Prostate gland (tissue), 2 donors: ENCODE measurements around the gene ADGRG3. TPM values are rescaled to one million over a fixed set of nuclear protein-coding genes. Genes with fewer than 3 reads are reported as not detected.

ENCODE experiments used
- DNase-seq: peaks from one replicate; pipeline ENCODE4 v3.0.0-alpha.2; 2019; ENCODE audit warnings: low spot score
- H3K27ac ChIP-seq, 2 donors: fragments of 200-600 bp; sonication (generic); 2 replicates each; pipeline ENCODE4 v1.5.1; 2017 to 2019
- H3K27me3 ChIP-seq: fragments of 200-600 bp; sonication (generic); replicated peaks from 2 replicates; pipeline ENCODE4 v1.5.1; 2019; ENCODE audit not compliant: insufficient read depth
- H3K36me3 ChIP-seq, 2 donors: fragments of 200-600 bp; sonication (generic); 1 replicate in 1 of 2; 2 replicates in 1 of 2; pipeline versions ENCODE4 v1.5.1 to v1.8.1; 2017 to 2019
- H3K4me1 ChIP-seq: fragments of 200-600 bp; sonication (generic); replicated peaks from 2 replicates; pipeline ENCODE4 v1.5.1; 2019
- H3K4me3 ChIP-seq, 2 donors: fragments of 200-600 bp; sonication (generic); 2 replicates each; pipeline ENCODE4 v1.5.1; 2017 to 2019
- H3K9me3 ChIP-seq: fragments of 200-600 bp; sonication (generic); 2 replicates; pipeline ENCODE4 v1.5.1; 2017
- POLR2A ChIP-seq: fragments of 450-650 bp; IDR thresholded peaks from one replicate; pipeline ENCODE4 v1.6.1; 2016; ENCODE audit warnings: antibody characterized with exemption, mild to moderate bottlenecking
- POLR2AphosphoS5 ChIP-seq: sonication (generic); formaldehyde crosslinking; IDR thresholded peaks from one replicate; pipeline ENCODE4 v1.6.1; 2017; ENCODE audit warnings: antibody characterized with exemption
- WGBS: methylation state at CpG from one replicate; pipeline ENCODE4 v1.1.5; 2018; 5-methylcytosine and 5-hydroxymethylcytosine counted together
- intact Hi-C: fragments of 100-400 bp; cut with DNase I; formaldehyde crosslinking; loops from one replicate; pipeline ENCODE4 v1.14.2; 2022
- total RNA-seq, 2 donors: library from RNA; depleted of rRNA; stranded (reverse); fragments of >200 nt; gene quantifications; one replicate each; pipeline ENCODE4 v1.1.0, GENCODE V29; 2016
- TF ChIP-seq, protein P1 (sequence below), 4 experiments: fragments of 200-600 bp in 2 of 4; fragments of 450-650 bp in 2 of 4; sonication (generic) in 2 of 4; IDR thresholded peaks; 1 replicate in 3 of 4; 2 replicates in 1 of 4; pipeline ENCODE4 v1.5.1; 2016 to 2019; ENCODE audit warnings: antibody characterized with exemption in 4 of 4, mild to moderate bottlenecking in 2 of 4, moderate library complexity in 2 of 4

The ADGRG3 gene
- total RNA-seq, 2 donors from 2014 or later, result not detected

DNA sequence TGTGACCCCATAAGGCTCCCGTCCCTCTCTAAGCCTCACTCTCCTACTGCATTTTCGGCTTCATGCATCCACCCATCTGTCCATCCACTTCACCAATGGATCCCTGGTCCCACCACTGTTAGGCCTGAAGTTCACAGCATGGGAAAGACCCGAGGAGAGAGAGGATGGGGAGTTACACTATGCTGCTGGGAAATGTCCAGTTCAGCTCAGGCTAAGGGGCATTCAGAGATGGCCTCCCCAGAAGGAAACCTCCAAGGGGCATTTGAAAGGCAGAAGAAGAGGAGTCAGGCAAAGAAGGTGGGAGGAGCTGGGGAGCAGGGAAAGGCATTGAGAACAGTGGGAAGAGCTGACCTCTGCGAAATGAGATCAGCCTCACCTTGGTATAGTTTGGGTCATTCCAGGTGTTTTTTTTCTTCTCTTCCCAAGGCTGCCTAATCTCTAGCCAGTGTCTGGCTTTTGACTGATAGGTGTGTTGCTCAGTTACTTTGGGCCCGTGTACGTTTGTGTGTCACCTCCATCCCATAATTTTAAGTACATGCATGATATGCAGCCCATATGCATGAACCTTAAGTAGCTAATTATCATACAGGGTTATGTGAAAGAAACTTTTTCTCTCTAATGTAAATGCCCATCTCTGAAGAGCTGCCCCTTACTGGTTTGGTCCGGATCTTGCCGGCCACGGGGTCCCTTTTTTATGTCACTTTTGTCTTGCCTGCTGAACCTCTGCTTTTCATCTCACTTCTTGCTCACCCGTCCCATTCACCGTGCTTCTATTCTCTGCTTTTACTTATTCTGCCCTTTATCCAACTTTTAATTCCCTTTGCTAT, 14.9 kb downstream of the ADGRG3 start:
- 94% methylated on average over 11 of the region's 11 CpGs for WGBS
- no peaks in the 10 kb centered on the region for H3K9me3 ChIP-seq
- no peaks in the 10 kb centered on the region for H3K36me3 ChIP-seq
- H3K27ac ChIP-seq, result no peak overlapping the region
- H3K4me3 ChIP-seq, result no peak overlapping the region
- DNase-seq, result no peak
- no peaks in the 10 kb centered on the region for H3K27me3 ChIP-seq
- intact Hi-C loops, result no loop called here
- no peak for TF ChIP-seq POLR2A
- no peak for TF ChIP-seq POLR2AphosphoS5
- TF ChIP-seq, protein P1, sequence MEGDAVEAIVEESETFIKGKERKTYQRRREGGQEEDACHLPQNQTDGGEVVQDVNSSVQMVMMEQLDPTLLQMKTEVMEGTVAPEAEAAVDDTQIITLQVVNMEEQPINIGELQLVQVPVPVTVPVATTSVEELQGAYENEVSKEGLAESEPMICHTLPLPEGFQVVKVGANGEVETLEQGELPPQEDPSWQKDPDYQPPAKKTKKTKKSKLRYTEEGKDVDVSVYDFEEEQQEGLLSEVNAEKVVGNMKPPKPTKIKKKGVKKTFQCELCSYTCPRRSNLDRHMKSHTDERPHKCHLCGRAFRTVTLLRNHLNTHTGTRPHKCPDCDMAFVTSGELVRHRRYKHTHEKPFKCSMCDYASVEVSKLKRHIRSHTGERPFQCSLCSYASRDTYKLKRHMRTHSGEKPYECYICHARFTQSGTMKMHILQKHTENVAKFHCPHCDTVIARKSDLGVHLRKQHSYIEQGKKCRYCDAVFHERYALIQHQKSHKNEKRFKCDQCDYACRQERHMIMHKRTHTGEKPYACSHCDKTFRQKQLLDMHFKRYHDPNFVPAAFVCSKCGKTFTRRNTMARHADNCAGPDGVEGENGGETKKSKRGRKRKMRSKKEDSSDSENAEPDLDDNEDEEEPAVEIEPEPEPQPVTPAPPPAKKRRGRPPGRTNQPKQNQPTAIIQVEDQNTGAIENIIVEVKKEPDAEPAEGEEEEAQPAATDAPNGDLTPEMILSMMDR (IDR thresholded peaks at IDR 0.05), result no peak
- no peaks in the 10 kb centered on the region for H3K4me1 ChIP-seq

DNA sequence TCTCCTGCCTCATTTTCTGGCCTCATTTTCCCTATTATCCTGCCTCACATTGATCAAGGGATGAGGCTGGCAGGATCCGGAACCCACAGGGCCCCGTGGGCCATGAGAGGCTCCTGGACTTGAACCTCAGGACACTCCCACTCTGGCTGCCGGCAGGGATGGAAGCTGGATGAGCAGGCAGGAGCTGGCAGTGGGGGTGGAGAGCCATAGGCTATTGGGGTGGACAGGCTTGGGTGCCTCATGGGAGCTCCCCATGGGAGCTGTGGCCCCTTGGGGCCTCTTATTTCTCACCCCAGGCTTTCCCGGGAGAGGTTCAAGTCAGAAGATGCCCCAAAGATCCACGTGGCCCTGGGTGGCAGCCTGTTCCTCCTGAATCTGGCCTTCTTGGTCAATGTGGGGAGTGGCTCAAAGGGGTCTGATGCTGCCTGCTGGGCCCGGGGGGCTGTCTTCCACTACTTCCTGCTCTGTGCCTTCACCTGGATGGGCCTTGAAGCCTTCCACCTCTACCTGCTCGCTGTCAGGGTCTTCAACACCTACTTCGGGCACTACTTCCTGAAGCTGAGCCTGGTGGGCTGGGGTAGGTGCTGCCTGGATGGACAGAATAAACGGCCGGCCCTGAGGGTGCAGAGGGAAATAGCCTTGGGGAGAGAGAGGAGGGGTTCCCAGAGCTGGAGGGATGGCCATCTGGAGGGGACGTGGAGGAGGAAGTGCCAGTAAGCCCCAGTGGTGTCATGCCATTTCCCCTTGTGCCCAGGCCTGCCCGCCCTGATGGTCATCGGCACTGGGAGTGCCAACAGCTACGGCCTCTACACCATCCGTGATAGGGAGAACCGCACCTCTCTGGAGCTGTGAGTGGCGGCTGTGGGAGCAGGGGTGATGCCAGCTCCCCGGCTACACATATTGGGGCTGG, 15.8 kb downstream of the ADGRG3 start:
- TF ChIP-seq POLR2A, result no peak
- TF ChIP-seq, protein P1 (IDR thresholded peaks at IDR 0.05), result no peak
- no peak for TF ChIP-seq POLR2AphosphoS5
- no peaks in the 10 kb centered on the region for H3K36me3 ChIP-seq
- 88% methylated on average over 18 of the region's 18 CpGs for whole genome bisulfite sequencing
- no peaks in the 10 kb centered on the region for H3K27me3 ChIP-seq
- intact Hi-C loops, result no loop called here
- no peak overlapping the region for H3K4me3 ChIP-seq
- no peak overlapping the region for H3K27ac ChIP-seq
- no peak for DNase-seq
- H3K4me1 ChIP-seq, result no peaks in the 10 kb centered on the region
- no peaks in the 10 kb centered on the region for H3K9me3 ChIP-seq

DNA sequence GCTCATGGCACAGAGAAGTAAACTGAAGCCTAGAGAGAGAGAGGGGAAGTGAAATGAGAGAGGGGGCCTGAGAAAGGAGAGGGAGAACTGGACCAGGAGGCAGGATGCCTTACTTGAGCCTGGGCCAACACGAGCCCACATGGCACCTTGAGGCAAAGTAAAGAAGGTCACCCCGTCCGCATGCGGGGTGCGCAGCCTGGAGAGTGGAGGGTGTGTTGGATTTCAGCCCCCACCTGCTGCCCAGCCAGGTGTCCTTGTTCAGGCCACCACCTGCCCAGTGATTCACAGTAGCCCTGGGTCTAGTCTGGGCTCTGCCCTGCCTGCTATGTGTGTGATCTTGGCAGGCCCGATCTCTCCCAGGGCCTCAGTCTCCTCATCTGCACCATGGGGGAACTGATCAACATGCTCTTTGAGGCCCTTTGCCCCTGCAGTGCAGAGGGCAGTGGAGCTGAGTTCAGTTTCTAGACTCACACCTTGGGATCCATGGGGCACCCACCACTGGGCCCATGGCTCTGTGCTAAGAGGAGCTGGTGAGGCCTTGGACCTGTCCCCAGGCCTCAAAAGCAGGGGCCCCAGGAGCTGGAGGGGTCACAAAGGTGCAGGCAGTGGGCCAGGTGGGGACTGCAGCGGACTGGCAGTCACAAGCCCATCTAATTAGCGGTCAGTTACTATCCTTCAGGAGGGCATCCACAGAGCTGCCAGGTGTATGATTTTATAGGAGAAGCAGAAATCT, 16.7 kb downstream of the ADGRG3 start:
- no peak for DNase-seq
- intact Hi-C loops, result no loop called here
- no peak overlapping the region for H3K27ac ChIP-seq
- no peaks in the 10 kb centered on the region for H3K4me1 ChIP-seq
- no peak overlapping the region for H3K4me3 ChIP-seq
- H3K36me3 ChIP-seq, result no peaks in the 10 kb centered on the region
- no peaks in the 10 kb centered on the region for H3K9me3 ChIP-seq
- TF ChIP-seq, protein P1 (IDR thresholded peaks at IDR 0.05), result no peak
- no peak for TF ChIP-seq POLR2AphosphoS5
- no peak for TF ChIP-seq POLR2A
- 98% methylated on average over 8 of the region's 8 CpGs for whole genome bisulfite sequencing
- H3K27me3 ChIP-seq, result no peaks in the 10 kb centered on the region

DNA sequence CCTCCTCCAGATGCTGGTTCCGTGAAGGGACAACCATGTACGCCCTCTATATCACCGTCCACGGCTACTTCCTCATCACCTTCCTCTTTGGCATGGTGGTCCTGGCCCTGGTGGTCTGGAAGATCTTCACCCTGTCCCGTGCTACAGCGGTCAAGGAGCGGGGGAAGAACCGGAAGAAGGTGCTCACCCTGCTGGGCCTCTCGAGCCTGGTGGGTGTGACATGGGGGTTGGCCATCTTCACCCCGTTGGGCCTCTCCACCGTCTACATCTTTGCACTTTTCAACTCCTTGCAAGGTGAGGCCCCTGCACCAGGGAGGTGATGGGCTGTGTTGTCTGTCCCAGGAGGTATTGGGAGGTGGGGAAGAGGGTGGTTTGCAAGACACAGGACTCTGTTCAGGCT, 17.5 kb downstream of the ADGRG3 start:
- Histone ChIP-seq H3K4me1 (no peaks in the 10 kb centered on the region), H3K4me3 (no peak overlapping the region), H3K27ac (no peak overlapping the region), H3K9me3 (no peaks in the 10 kb centered on the region), H3K36me3 (no peaks in the 10 kb centered on the region), H3K27me3 (no peaks in the 10 kb centered on the region)
- intact Hi-C loops, result no loop called here
- DNase-seq, result no peak
- TF ChIP-seq, protein P1 (IDR thresholded peaks at IDR 0.05), result no peak
- TF ChIP-seq POLR2A (no peak), POLR2AphosphoS5 (no peak)
- 93% methylated on average over 11 of the region's 11 CpGs for WGBS
